ENCODE measurements around the gene RNASE8. TPM values are rescaled to one million over a fixed set of nuclear protein-coding genes. Genes with fewer than 3 reads are reported as not detected.

The RNASE8 gene
- total RNA-seq, 2 donors from 2014 or later, result not detected

GRCh38 chr14:21055432-21056117, 2.0 kb upstream of the RNASE8 start:
- DNase-seq (ENCODE audit: low spot score), result no peak
- H3K4me3 ChIP-seq, result no peak overlapping the region
- TF ChIP-seq, protein P1, sequence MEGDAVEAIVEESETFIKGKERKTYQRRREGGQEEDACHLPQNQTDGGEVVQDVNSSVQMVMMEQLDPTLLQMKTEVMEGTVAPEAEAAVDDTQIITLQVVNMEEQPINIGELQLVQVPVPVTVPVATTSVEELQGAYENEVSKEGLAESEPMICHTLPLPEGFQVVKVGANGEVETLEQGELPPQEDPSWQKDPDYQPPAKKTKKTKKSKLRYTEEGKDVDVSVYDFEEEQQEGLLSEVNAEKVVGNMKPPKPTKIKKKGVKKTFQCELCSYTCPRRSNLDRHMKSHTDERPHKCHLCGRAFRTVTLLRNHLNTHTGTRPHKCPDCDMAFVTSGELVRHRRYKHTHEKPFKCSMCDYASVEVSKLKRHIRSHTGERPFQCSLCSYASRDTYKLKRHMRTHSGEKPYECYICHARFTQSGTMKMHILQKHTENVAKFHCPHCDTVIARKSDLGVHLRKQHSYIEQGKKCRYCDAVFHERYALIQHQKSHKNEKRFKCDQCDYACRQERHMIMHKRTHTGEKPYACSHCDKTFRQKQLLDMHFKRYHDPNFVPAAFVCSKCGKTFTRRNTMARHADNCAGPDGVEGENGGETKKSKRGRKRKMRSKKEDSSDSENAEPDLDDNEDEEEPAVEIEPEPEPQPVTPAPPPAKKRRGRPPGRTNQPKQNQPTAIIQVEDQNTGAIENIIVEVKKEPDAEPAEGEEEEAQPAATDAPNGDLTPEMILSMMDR (IDR thresholded peaks at IDR 0.05), result no peak
- no peaks in the 10 kb centered on the region for H3K27me3 ChIP-seq
- H3K36me3 ChIP-seq, result no peaks in the 10 kb centered on the region
- H3K9me3 ChIP-seq, result no peaks in the 10 kb centered on the region
- H3K27ac ChIP-seq, result no peak overlapping the region
- H3K4me1 ChIP-seq, result no peaks in the 10 kb centered on the region

- Histone ChIP-seq H3K36me3 (no peaks in the 10 kb centered on the region), H3K9me3 (no peaks in the 10 kb centered on the region), H3K4me3 (no peak overlapping the region), H3K27me3 (no peaks in the 10 kb centered on the region), H3K27ac (no peak overlapping the region), H3K4me1 (no peaks in the 10 kb centered on the region)
- DNase-seq (ENCODE audit: low spot score), result no peak
- TF ChIP-seq, protein P1 (IDR thresholded peaks at IDR 0.05), result no peak
Observed at GRCh38 chr14:21056520-21057163, 980 bp upstream of the RNASE8 start.

GRCh38 chr14:21058903-21059302, 1.3 kb downstream of the RNASE8 start:
- H3K27ac ChIP-seq, result no peak overlapping the region
- TF ChIP-seq, protein P1 (IDR thresholded peaks at IDR 0.05), result no peak
- H3K4me1 ChIP-seq, result no peaks in the 10 kb centered on the region
- H3K36me3 ChIP-seq, result no peaks in the 10 kb centered on the region
- DNase-seq (ENCODE audit: low spot score), result no peak
- no peak overlapping the region for H3K4me3 ChIP-seq
- no peaks in the 10 kb centered on the region for H3K27me3 ChIP-seq
- H3K9me3 ChIP-seq, result no peaks in the 10 kb centered on the region

DNA sequence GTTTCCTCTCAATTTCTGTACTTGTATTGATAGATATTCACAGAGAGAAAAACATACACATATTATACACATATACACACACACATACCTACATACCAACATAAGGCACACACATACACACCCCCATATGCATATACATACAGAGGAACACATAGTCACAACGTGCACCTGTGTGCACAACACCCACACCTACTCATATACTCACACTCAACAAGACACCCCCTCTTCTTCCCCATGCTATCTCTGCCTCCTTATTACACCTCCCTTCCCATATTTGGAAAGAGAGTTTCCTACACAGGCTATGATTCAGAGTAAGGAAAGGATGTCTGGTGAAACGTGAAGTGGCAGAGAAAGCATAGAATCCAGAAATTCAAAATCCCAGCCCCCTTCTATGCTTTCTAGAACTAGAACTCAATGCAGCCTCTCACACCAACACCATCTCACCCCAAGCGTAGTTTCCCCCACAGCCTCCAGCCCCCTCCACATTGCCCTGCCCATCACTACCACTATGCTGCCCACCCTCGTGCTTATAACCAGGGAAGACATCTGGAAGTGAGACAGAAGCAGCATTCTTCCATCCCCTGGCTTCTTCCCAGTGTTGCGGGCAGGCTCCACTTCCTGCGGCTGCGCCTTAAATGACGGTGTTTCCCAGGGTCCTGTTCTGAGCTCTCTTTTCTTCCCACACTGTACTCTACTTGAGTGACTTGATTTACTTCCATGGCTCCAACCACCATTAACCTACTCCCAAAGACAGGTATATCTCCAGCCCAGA, 2.4 kb downstream of the RNASE8 start:
- no peak overlapping the region for H3K4me3 ChIP-seq
- no peak for DNase-seq (ENCODE audit: low spot score)
- H3K36me3 ChIP-seq, result no peaks in the 10 kb centered on the region
- H3K27ac ChIP-seq, result no peak overlapping the region
- no peaks in the 10 kb centered on the region for H3K27me3 ChIP-seq
- H3K4me1 ChIP-seq, result no peaks in the 10 kb centered on the region
- H3K9me3 ChIP-seq, result no peaks in the 10 kb centered on the region
- TF ChIP-seq, protein P1 (IDR thresholded peaks at IDR 0.05), result no peak

DNA sequence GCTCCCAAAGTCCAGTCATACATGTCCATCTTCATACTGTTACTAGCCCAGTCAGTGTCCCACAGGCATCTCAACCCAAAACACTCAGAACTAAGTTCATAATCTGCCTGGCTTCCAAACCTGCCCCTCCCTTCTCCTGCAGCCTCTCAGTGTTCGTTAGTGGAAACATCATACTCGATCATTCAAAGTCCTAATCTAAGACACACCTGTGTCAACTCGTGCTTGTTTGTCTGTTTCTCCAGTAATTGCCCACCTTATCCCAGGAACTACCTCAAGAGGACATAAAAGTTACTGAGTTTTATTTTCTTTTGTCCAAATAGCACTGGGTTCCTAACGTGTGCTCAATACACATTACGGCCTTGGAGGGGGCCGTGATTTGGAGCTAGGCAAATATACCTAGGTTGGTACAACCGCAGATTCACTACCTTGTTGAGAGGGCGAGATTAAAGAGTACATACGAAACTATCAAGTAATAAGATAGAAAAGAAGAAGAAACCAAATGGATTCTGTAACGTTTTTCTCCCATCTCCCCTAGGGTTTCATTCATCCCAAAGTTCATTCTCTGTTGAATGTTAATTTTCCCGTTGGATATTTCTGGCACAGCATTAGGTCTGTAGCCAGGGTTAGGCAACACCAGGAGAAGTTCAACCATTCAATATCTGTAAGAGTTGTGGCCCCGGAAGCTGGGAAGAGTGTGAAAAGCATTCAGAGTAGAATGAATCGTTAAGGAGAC, 3.2 kb downstream of the RNASE8 start:
- TF ChIP-seq, protein P1 (IDR thresholded peaks at IDR 0.05), result no peak

More for the DNA sequence above, 3.2 kb downstream of the RNASE8 start:
- no peaks in the 10 kb centered on the region for H3K9me3 ChIP-seq
- DNase-seq (ENCODE audit: low spot score), result no peak
- H3K36me3 ChIP-seq, result no peaks in the 10 kb centered on the region
- no peak overlapping the region for H3K4me3 ChIP-seq
- H3K27ac ChIP-seq, result no peak overlapping the region
- no peaks in the 10 kb centered on the region for H3K4me1 ChIP-seq
- H3K27me3 ChIP-seq, result no peaks in the 10 kb centered on the region

Measured in right atrium auricular region (tissue), 2 donors.